H1 (cell line): ENCODE measurements around the gene SLC1A4.

Source experiments
- CREB1 ChIP-seq: IDR thresholded peaks from 2 replicates; pipeline ENCODE4 v1.6.1; 2012; ENCODE audit warnings: inconsistent platforms
- JUN ChIP-seq: IDR thresholded peaks from 2 replicates; pipeline ENCODE4 v1.6.1; 2011; ENCODE audit warnings: low read depth, mild to moderate bottlenecking, improper control_type of control experiment, low read length
- PHF8 ChIP-seq: fragments of 200-600 bp; sonication (generic); conservative IDR thresholded peaks from 2 replicates; pipeline ENCODE4 v1.7.1; 2012; ENCODE audit warnings: low read depth, mild to moderate bottlenecking, inconsistent platforms, low read length, moderate library complexity
- POLR2A ChIP-seq, 2 experiments: IDR thresholded peaks; 1 replicate in 1 of 2; 2 replicates in 1 of 2; pipeline ENCODE4 v1.6.1; 2011; ENCODE audit warnings: low read depth in 2 of 2, low read length in 2 of 2, mild to moderate bottlenecking in 2 of 2; ENCODE audit errors: control extremely low read depth in 1 of 2
- POLR2AphosphoS5 ChIP-seq: IDR thresholded peaks from 2 replicates; pipeline ENCODE4 v1.6.1; 2011; ENCODE audit warnings: low read depth, low read length
- TF ChIP-seq, protein P1 (sequence below): fragments of 300-600 bp; sonication (generic); IDR thresholded peaks from 2 replicates; pipeline ENCODE4 v1.7.1; 2012; ENCODE audit warnings: low read length, moderate library complexity, mild to moderate bottlenecking, inconsistent platforms; ENCODE audit not compliant: insufficient replicate concordance
- TF ChIP-seq, protein P2 (sequence below), 3 experiments: IDR thresholded peaks; 1 replicate in 2 of 3; 2 replicates in 1 of 3; pipeline versions ENCODE4 v1.5.1 to v1.6.1; 2011; ENCODE audit warnings: low read length in 3 of 3, mild to moderate bottlenecking in 3 of 3, inconsistent platforms in 2 of 3, low read depth in 1 of 3, moderate library complexity in 1 of 3; ENCODE audit not compliant: insufficient read depth in 1 of 3; ENCODE audit errors: control extremely low read depth in 1 of 3

DNA sequence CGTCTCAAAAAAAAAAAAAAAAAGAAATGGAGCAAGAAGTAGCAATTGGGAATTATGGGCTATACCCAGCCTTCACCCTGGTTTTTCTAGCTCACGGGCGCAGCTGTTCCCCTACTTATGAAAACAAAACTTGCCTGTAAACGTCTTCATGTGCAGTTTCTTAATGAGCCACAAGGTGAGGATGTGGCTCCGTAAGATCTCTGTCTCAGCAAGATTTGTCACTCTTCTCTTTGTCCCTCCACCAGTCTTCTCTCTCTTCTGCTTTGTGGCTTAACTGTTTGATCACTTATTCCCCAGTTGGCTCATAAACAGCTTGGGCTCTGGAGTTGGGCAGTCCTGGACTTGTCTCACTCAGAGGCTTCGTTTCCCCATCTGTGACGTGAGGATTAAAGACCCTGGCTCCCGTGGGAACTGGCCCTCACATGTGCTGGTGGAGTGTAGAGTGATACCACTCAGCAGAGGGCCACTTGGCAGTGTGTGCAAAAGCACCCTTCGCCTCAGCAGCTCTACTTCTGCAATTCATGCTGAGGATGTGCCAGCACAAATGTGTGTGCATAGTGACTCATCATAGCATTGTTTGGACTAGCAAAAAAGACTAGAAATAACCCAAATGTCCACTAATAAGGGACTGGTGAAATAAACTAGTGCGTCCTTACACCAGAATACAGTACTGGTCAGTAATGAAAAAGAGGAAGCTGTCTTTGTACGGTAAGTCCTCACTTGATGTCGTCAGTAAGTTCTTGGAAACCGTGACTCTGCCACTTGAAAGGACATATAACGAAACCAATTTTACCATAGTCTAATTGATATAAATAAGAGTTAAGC is 75.7 kb downstream of the SLC1A4 start:
- TF ChIP-seq CREB1 (no peak), POLR2AphosphoS5 (no peak), JUN (no peak), POLR2A (IDR thresholded peaks at IDR 0.05; ENCODE audit: control extremely low read depth in 1 of 2, low read depth in 2 of 2, low read length in 2 of 2) (no peak), PHF8 (no peak)
- TF ChIP-seq, protein P1, sequence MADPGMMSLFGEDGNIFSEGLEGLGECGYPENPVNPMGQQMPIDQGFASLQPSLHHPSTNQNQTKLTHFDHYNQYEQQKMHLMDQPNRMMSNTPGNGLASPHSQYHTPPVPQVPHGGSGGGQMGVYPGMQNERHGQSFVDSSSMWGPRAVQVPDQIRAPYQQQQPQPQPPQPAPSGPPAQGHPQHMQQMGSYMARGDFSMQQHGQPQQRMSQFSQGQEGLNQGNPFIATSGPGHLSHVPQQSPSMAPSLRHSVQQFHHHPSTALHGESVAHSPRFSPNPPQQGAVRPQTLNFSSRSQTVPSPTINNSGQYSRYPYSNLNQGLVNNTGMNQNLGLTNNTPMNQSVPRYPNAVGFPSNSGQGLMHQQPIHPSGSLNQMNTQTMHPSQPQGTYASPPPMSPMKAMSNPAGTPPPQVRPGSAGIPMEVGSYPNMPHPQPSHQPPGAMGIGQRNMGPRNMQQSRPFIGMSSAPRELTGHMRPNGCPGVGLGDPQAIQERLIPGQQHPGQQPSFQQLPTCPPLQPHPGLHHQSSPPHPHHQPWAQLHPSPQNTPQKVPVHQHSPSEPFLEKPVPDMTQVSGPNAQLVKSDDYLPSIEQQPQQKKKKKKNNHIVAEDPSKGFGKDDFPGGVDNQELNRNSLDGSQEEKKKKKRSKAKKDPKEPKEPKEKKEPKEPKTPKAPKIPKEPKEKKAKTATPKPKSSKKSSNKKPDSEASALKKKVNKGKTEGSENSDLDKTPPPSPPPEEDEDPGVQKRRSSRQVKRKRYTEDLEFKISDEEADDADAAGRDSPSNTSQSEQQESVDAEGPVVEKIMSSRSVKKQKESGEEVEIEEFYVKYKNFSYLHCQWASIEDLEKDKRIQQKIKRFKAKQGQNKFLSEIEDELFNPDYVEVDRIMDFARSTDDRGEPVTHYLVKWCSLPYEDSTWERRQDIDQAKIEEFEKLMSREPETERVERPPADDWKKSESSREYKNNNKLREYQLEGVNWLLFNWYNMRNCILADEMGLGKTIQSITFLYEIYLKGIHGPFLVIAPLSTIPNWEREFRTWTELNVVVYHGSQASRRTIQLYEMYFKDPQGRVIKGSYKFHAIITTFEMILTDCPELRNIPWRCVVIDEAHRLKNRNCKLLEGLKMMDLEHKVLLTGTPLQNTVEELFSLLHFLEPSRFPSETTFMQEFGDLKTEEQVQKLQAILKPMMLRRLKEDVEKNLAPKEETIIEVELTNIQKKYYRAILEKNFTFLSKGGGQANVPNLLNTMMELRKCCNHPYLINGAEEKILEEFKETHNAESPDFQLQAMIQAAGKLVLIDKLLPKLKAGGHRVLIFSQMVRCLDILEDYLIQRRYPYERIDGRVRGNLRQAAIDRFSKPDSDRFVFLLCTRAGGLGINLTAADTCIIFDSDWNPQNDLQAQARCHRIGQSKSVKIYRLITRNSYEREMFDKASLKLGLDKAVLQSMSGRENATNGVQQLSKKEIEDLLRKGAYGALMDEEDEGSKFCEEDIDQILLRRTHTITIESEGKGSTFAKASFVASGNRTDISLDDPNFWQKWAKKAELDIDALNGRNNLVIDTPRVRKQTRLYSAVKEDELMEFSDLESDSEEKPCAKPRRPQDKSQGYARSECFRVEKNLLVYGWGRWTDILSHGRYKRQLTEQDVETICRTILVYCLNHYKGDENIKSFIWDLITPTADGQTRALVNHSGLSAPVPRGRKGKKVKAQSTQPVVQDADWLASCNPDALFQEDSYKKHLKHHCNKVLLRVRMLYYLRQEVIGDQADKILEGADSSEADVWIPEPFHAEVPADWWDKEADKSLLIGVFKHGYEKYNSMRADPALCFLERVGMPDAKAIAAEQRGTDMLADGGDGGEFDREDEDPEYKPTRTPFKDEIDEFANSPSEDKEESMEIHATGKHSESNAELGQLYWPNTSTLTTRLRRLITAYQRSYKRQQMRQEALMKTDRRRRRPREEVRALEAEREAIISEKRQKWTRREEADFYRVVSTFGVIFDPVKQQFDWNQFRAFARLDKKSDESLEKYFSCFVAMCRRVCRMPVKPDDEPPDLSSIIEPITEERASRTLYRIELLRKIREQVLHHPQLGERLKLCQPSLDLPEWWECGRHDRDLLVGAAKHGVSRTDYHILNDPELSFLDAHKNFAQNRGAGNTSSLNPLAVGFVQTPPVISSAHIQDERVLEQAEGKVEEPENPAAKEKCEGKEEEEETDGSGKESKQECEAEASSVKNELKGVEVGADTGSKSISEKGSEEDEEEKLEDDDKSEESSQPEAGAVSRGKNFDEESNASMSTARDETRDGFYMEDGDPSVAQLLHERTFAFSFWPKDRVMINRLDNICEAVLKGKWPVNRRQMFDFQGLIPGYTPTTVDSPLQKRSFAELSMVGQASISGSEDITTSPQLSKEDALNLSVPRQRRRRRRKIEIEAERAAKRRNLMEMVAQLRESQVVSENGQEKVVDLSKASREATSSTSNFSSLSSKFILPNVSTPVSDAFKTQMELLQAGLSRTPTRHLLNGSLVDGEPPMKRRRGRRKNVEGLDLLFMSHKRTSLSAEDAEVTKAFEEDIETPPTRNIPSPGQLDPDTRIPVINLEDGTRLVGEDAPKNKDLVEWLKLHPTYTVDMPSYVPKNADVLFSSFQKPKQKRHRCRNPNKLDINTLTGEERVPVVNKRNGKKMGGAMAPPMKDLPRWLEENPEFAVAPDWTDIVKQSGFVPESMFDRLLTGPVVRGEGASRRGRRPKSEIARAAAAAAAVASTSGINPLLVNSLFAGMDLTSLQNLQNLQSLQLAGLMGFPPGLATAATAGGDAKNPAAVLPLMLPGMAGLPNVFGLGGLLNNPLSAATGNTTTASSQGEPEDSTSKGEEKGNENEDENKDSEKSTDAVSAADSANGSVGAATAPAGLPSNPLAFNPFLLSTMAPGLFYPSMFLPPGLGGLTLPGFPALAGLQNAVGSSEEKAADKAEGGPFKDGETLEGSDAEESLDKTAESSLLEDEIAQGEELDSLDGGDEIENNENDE, result no peak
- TF ChIP-seq, protein P2, sequence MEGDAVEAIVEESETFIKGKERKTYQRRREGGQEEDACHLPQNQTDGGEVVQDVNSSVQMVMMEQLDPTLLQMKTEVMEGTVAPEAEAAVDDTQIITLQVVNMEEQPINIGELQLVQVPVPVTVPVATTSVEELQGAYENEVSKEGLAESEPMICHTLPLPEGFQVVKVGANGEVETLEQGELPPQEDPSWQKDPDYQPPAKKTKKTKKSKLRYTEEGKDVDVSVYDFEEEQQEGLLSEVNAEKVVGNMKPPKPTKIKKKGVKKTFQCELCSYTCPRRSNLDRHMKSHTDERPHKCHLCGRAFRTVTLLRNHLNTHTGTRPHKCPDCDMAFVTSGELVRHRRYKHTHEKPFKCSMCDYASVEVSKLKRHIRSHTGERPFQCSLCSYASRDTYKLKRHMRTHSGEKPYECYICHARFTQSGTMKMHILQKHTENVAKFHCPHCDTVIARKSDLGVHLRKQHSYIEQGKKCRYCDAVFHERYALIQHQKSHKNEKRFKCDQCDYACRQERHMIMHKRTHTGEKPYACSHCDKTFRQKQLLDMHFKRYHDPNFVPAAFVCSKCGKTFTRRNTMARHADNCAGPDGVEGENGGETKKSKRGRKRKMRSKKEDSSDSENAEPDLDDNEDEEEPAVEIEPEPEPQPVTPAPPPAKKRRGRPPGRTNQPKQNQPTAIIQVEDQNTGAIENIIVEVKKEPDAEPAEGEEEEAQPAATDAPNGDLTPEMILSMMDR (IDR thresholded peaks at IDR 0.05; ENCODE audit: control extremely low read depth in 1 of 3, insufficient read depth in 1 of 3, low read depth in 1 of 3, low read length in 3 of 3), result peak in 2 of 3 experiments; percentile 69 to 76; a peak in 3 of 4 replicates
